ENCODE measurements around the gene SHISA6.

DNA sequence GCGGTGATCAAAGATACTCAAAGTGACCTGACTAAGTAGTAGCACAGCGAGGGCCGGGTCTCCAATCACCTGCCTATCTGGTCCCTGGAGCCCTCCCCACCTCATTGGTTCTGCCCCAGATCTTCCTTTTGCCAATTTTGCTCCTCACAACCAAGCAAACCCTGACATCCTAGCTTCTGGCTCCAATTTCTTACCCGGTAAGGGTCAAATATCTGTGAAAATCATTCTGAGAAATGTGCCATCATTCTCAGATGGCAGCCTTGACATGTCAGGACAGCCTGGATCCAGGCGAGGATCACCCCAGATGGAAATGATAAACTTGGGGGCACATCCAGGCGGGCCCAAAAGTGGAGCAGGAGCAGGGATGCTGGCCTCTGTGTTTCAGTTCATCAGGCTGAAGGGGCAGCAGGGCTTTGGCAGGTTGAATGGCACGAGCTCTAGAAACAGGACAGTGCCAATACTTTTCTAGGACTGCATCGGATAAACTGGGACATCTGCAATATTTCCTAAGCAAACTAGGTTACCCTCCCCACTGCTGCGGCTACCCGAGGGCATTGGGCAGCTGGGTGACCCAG is 83.9 kb downstream of the SHISA6 start:
- TF ChIP-seq, protein P1, sequence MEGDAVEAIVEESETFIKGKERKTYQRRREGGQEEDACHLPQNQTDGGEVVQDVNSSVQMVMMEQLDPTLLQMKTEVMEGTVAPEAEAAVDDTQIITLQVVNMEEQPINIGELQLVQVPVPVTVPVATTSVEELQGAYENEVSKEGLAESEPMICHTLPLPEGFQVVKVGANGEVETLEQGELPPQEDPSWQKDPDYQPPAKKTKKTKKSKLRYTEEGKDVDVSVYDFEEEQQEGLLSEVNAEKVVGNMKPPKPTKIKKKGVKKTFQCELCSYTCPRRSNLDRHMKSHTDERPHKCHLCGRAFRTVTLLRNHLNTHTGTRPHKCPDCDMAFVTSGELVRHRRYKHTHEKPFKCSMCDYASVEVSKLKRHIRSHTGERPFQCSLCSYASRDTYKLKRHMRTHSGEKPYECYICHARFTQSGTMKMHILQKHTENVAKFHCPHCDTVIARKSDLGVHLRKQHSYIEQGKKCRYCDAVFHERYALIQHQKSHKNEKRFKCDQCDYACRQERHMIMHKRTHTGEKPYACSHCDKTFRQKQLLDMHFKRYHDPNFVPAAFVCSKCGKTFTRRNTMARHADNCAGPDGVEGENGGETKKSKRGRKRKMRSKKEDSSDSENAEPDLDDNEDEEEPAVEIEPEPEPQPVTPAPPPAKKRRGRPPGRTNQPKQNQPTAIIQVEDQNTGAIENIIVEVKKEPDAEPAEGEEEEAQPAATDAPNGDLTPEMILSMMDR (IDR thresholded peaks at IDR 0.05), result no peak
- no peak for TF ChIP-seq EZH2phosphoT487 (IDR thresholded peaks at IDR 0.05)
